Inferior parietal cortex (tissue), 1 donor: ENCODE results near the gene GPR146.

Experiments
- DNase-seq: peaks from one replicate; pipeline ENCODE4 v3.0.0-alpha.2; 2016; ENCODE audit errors: extremely low spot score

The GPR146 gene

GRCh38 chr7:1106063-1106792, 61.9 kb downstream of the GPR146 start:
- no peak for DNase-seq

- DNase-seq, result no peak
These were observed 62.6 kb downstream of the GPR146 start for GRCh38 chr7:1106793-1107421.

GRCh38 chr7:1108264-1108920, 64.0 kb downstream of the GPR146 start:
- DNase-seq, result no peak
